ENCODE results near the gene VGLL3. TPM values are rescaled to one million over a fixed set of nuclear protein-coding genes. Genes with fewer than 3 reads are reported as not detected.

Gene VGLL3
- total RNA-seq, 1 experiment from 2014 or later = 0.15 TPM

GRCh38 chr3:86948822-86949221 is 42.1 kb downstream of the VGLL3 start:
- Histone ChIP-seq H3K4me1 (ENCODE audit: control insufficient read depth, insufficient read depth, low read length) (no peaks in the 10 kb centered on the region), H3K27me3 (ENCODE audit: control insufficient read depth, insufficient read depth, low read length) (no peaks in the 10 kb centered on the region), H3K9me3 (ENCODE audit: control insufficient read depth, insufficient read depth, low read depth, low read length) (no peaks in the 10 kb centered on the region), H3K27ac (ENCODE audit: low read length) (no peak overlapping the region), H3K4me3 (ENCODE audit: low read depth in 2 of 2, low read length in 2 of 2) (no peak overlapping the region), H3K36me3 (ENCODE audit: control insufficient read depth, insufficient read depth, low read length) (no peaks in the 10 kb centered on the region)
- DNase-seq (ENCODE audit: low read depth, low spot score) (no peak), ATAC-seq (no peak)
- in situ Hi-C loops (cut with HindIII; ENCODE audit: low pct_unique_long_range_greater_than_20kb, low sequenced_read_pairs) (no loop called here), intact Hi-C loops (cut with micrococcal nuclease; ENCODE audit: unreplicated experiment) (no loop called here)
- TF ChIP-seq SIN3A (IDR thresholded peaks at IDR 0.05; ENCODE audit: borderline replicate concordance, insufficient read depth, low read depth, low read length) = no peak
- no peak for TF ChIP-seq CTCF (IDR thresholded peaks at IDR 0.05)
- TF ChIP-seq, protein P1, sequence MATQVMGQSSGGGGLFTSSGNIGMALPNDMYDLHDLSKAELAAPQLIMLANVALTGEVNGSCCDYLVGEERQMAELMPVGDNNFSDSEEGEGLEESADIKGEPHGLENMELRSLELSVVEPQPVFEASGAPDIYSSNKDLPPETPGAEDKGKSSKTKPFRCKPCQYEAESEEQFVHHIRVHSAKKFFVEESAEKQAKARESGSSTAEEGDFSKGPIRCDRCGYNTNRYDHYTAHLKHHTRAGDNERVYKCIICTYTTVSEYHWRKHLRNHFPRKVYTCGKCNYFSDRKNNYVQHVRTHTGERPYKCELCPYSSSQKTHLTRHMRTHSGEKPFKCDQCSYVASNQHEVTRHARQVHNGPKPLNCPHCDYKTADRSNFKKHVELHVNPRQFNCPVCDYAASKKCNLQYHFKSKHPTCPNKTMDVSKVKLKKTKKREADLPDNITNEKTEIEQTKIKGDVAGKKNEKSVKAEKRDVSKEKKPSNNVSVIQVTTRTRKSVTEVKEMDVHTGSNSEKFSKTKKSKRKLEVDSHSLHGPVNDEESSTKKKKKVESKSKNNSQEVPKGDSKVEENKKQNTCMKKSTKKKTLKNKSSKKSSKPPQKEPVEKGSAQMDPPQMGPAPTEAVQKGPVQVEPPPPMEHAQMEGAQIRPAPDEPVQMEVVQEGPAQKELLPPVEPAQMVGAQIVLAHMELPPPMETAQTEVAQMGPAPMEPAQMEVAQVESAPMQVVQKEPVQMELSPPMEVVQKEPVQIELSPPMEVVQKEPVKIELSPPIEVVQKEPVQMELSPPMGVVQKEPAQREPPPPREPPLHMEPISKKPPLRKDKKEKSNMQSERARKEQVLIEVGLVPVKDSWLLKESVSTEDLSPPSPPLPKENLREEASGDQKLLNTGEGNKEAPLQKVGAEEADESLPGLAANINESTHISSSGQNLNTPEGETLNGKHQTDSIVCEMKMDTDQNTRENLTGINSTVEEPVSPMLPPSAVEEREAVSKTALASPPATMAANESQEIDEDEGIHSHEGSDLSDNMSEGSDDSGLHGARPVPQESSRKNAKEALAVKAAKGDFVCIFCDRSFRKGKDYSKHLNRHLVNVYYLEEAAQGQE (IDR thresholded peaks at IDR 0.05; ENCODE audit: insufficient read depth in 1 of 2, low read depth in 2 of 2, low read length in 1 of 2) = no peak
- TF ChIP-seq TCF7L2 (IDR thresholded peaks at IDR 0.05; ENCODE audit: low read depth, low read length) = no peak
- TF ChIP-seq POLR2AphosphoS5 (IDR thresholded peaks at IDR 0.05; ENCODE audit: low read depth, low read length) = no peak
- POLR2A ChIA-PET = no interaction called here
- no TSS peak for BruUV-seq (replicated peaks)
- CTCF ChIA-PET = no interaction called here

- POLR2A ChIA-PET = no interaction called here
- in situ Hi-C loops (cut with HindIII; ENCODE audit: low pct_unique_long_range_greater_than_20kb, low sequenced_read_pairs) = no loop called here
Measured at GRCh38 chr3:86942206-86942605, 48.7 kb downstream of the VGLL3 start.

More at GRCh38 chr3:86942206-86942605, 48.7 kb downstream of the VGLL3 start:
- intact Hi-C loops (cut with micrococcal nuclease; ENCODE audit: unreplicated experiment) = no loop called here
- H3K4me1 ChIP-seq (ENCODE audit: control insufficient read depth, insufficient read depth, low read length) = no peaks in the 10 kb centered on the region
- ATAC-seq (no peak), DNase-seq (ENCODE audit: low read depth, low spot score) (no peak)
- H3K27ac ChIP-seq (ENCODE audit: low read length) = no peak overlapping the region
- H3K4me3 ChIP-seq (ENCODE audit: low read depth in 2 of 2, low read length in 2 of 2) = no peak overlapping the region
- no peaks in the 10 kb centered on the region for H3K36me3 ChIP-seq (ENCODE audit: control insufficient read depth, insufficient read depth, low read length)
- no TSS peak for BruUV-seq (replicated peaks)
- H3K9me3 ChIP-seq (ENCODE audit: control insufficient read depth, insufficient read depth, low read depth, low read length) = no peaks in the 10 kb centered on the region
- H3K27me3 ChIP-seq (ENCODE audit: control insufficient read depth, insufficient read depth, low read length) = no peaks in the 10 kb centered on the region; the same call in 1 of the 2 replicates
- CTCF ChIA-PET = no interaction called here
- TF ChIP-seq, protein P1 (IDR thresholded peaks at IDR 0.05; ENCODE audit: insufficient read depth in 1 of 2, low read depth in 2 of 2, low read length in 1 of 2) = no peak
- TF ChIP-seq SIN3A (IDR thresholded peaks at IDR 0.05; ENCODE audit: borderline replicate concordance, insufficient read depth, low read depth, low read length) (no peak), TCF7L2 (IDR thresholded peaks at IDR 0.05; ENCODE audit: low read depth, low read length) (no peak), CTCF (IDR thresholded peaks at IDR 0.05) (no peak), POLR2AphosphoS5 (IDR thresholded peaks at IDR 0.05; ENCODE audit: low read depth, low read length) (no peak)
